Stimulated activated memory B cell treated with anti-CD40 and anti-IgM and Interleukin-4, amounts not matched to agents 10 μg/mL and 1 μg/mL and 100 μg/mL, for 72 hours (primary cell): ENCODE data around the gene GLRA1.

Experiments used
- ATAC-seq: fragments of 150-1000 bp; cut with Tn5 transposase; 2 replicates; pipeline ENCODE4 v1.10.0; 2021
- H3K27ac Mint-ChIP-seq: one replicate; pipeline ENCODE4 v1.8.0; 2022; ENCODE audit warnings: mild to moderate bottlenecking, mixed read lengths
- H3K27me3 Mint-ChIP-seq: one replicate; pipeline ENCODE4 v1.8.0; 2022; ENCODE audit warnings: mixed read lengths
- H3K36me3 Mint-ChIP-seq: one replicate; pipeline ENCODE4 v1.8.0; 2022; ENCODE audit warnings: mixed read lengths
- H3K4me1 Mint-ChIP-seq: one replicate; pipeline ENCODE4 v1.8.0; 2022; ENCODE audit warnings: mixed read lengths
- H3K4me3 Mint-ChIP-seq: one replicate; pipeline ENCODE4 v1.8.0; 2022; ENCODE audit warnings: mild to moderate bottlenecking, moderate library complexity, mixed read lengths
- H3K9me3 Mint-ChIP-seq: one replicate; pipeline ENCODE4 v1.8.0; 2022; ENCODE audit warnings: mixed read lengths

Gene GLRA1

DNA sequence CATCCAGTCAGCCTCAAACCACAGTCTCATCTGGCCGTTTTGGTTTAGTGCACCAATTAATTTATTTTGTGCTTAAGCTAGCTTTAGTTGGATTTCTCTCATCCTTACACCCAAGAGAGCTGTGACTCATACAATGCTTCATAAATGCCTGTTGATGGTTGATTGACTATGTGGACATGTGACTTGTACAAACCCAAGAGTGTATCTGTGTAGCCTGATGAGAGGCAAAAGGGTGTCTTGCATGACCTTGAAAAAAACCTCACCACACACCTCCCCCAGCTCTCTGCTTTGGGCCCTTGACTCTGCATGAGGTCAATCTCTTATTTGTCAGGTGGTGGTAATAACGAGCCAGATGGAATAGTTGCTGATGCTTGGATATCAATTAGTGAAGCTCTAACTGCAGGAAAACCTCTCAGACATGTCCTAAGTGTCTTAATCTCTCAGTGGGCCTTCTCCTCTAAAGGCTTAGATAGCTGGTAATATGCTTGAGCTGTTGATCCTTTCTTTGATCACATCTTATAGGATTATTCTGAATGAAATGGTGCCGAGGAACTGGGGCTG lies 10.6 kb upstream of the GLRA1 start:
- ATAC-seq, result no peak
- H3K4me1 Mint-ChIP-seq, result no peaks in the 10 kb centered on the region
- peaks cover 17% of the 10 kb centered on the region for H3K9me3 Mint-ChIP-seq
- peaks cover 5% of the 10 kb centered on the region for H3K36me3 Mint-ChIP-seq
- H3K4me3 Mint-ChIP-seq, result no peak overlapping the region
- no peak overlapping the region for H3K27ac Mint-ChIP-seq
- H3K27me3 Mint-ChIP-seq, result no peaks in the 10 kb centered on the region

DNA sequence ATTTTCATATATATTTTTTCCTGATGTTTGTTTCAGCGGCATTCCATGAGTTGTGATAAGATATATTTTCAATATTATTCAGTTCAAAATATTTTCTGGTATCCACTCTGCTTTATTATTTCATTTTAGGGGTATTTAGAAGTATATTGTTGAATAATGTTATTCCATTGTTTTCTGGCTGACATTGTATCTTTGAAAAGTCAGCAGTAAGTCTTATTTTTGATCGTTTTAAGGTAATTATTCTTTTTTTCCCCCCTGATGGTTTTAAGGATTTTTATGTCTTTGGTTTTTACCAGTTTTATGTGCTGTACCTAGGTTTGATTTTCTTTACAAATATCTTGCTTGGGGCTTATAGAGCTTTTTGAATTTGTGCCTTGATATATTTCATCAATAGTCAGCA lies 6.6 kb upstream of the GLRA1 start:
- peaks cover 5% of the 10 kb centered on the region for H3K36me3 Mint-ChIP-seq
- H3K27me3 Mint-ChIP-seq, result peaks cover 31% of the 10 kb centered on the region
- no peak overlapping the region for H3K27ac Mint-ChIP-seq
- H3K9me3 Mint-ChIP-seq, result peaks cover 21% of the 10 kb centered on the region
- H3K4me3 Mint-ChIP-seq, result no peak overlapping the region
- ATAC-seq, result no peak
- no peaks in the 10 kb centered on the region for H3K4me1 Mint-ChIP-seq

- H3K27ac Mint-ChIP-seq, result no peak overlapping the region
- H3K36me3 Mint-ChIP-seq, result no peaks in the 10 kb centered on the region
- H3K27me3 Mint-ChIP-seq, result peaks cover 75% of the 10 kb centered on the region
- no peak overlapping the region for H3K4me3 Mint-ChIP-seq
- no peak for ATAC-seq
- no peaks in the 10 kb centered on the region for H3K4me1 Mint-ChIP-seq
- H3K9me3 Mint-ChIP-seq, result peaks cover 7% of the 10 kb centered on the region
Measured at GRCh38 chr5:151926188-151926587, 1.5 kb upstream of the GLRA1 start.

- H3K27me3 Mint-ChIP-seq, result peaks cover 75% of the 10 kb centered on the region
- no peaks in the 10 kb centered on the region for H3K4me1 Mint-ChIP-seq
- peaks cover 7% of the 10 kb centered on the region for H3K9me3 Mint-ChIP-seq
Measured at GRCh38 chr5:151925340-151925739, 689 bp upstream of the GLRA1 start.

GRCh38 chr5:151923866-151924476 lies 680 bp downstream of the GLRA1 start:
- Mint-ChIP-seq H3K27me3 (peaks cover 66% of the 10 kb centered on the region), H3K9me3 (peaks cover 3% of the 10 kb centered on the region), H3K27ac (no peak overlapping the region), H3K36me3 (no peaks in the 10 kb centered on the region), H3K4me3 (no peak overlapping the region), H3K4me1 (no peaks in the 10 kb centered on the region)
- ATAC-seq, result no peak

More at GRCh38 chr5:151925340-151925739, 689 bp upstream of the GLRA1 start:
- H3K27ac Mint-ChIP-seq, result no peak overlapping the region
- no peak for ATAC-seq
- no peak overlapping the region for H3K4me3 Mint-ChIP-seq
- no peaks in the 10 kb centered on the region for H3K36me3 Mint-ChIP-seq

- Mint-ChIP-seq H3K4me1 (no peaks in the 10 kb centered on the region), H3K36me3 (no peaks in the 10 kb centered on the region), H3K9me3 (peaks cover 3% of the 10 kb centered on the region), H3K27ac (no peak overlapping the region), H3K4me3 (no peak overlapping the region), H3K27me3 (peaks cover 51% of the 10 kb centered on the region)
- ATAC-seq, result no peak
Measured at GRCh38 chr5:151921916-151922315, 2.7 kb downstream of the GLRA1 start.

DNA sequence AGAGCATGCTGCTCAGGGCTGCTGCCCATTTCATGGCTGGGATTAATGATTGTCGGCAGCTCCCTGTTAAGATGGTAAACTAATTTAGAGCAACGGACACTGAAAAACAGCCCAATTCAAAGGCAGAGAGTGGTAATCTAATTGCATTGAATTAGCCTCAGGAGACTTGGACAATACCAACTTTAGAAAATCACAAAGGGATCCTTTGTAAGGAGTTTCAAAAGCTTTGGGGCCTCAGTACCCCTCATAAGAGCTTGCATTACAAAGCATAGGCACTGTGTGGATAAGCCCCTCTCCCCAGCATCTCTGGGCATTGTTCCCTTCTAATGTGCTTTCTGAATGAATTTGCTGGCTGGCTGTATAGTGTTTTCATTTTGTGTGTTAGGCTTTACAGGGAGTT lies 6.7 kb downstream of the GLRA1 start:
- ATAC-seq, result no peak
- Mint-ChIP-seq H3K27ac (no peak overlapping the region), H3K4me3 (no peak overlapping the region), H3K36me3 (no peaks in the 10 kb centered on the region), H3K9me3 (no peaks in the 10 kb centered on the region), H3K27me3 (peaks cover 15% of the 10 kb centered on the region), H3K4me1 (no peaks in the 10 kb centered on the region)

DNA sequence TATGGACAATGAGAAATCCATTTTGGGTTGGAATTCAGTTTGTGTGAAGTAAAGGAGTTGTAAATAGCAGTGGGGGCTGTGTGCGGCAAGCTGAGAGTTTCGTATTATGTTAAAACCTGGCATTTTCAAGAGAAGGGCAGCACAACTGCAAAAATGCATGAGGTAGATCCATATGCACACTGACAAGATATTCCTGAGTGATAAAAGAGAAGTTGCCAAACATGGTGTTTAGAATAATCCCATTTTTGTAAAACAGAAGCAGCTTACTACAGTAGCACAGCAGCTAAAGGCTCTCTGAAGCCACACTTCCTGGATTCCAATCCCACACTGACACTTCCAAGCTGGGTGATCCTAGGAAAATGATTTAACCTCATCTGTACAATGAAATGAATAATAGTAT lies 11.2 kb downstream of the GLRA1 start:
- no peak for ATAC-seq
- no peaks in the 10 kb centered on the region for H3K36me3 Mint-ChIP-seq
- no peak overlapping the region for H3K4me3 Mint-ChIP-seq
- H3K27ac Mint-ChIP-seq, result no peak overlapping the region
- no peaks in the 10 kb centered on the region for H3K27me3 Mint-ChIP-seq
- H3K9me3 Mint-ChIP-seq, result no peaks in the 10 kb centered on the region
- no peaks in the 10 kb centered on the region for H3K4me1 Mint-ChIP-seq

GRCh38 chr5:151912360-151912759 lies 12.3 kb downstream of the GLRA1 start:
- no peaks in the 10 kb centered on the region for H3K9me3 Mint-ChIP-seq
- H3K27ac Mint-ChIP-seq, result no peak overlapping the region
- H3K36me3 Mint-ChIP-seq, result no peaks in the 10 kb centered on the region
- H3K4me3 Mint-ChIP-seq, result no peak overlapping the region
- no peaks in the 10 kb centered on the region for H3K4me1 Mint-ChIP-seq
- H3K27me3 Mint-ChIP-seq, result no peaks in the 10 kb centered on the region
- no peak for ATAC-seq

GRCh38 chr5:151911011-151911410 lies 13.6 kb downstream of the GLRA1 start:
- H3K4me1 Mint-ChIP-seq, result no peaks in the 10 kb centered on the region
- H3K4me3 Mint-ChIP-seq, result no peak overlapping the region
- H3K27ac Mint-ChIP-seq, result no peak overlapping the region
- H3K9me3 Mint-ChIP-seq, result no peaks in the 10 kb centered on the region
- H3K36me3 Mint-ChIP-seq, result no peaks in the 10 kb centered on the region
- no peak for ATAC-seq
- no peaks in the 10 kb centered on the region for H3K27me3 Mint-ChIP-seq

GRCh38 chr5:151909628-151910027 lies 15.0 kb downstream of the GLRA1 start:
- no peaks in the 10 kb centered on the region for H3K9me3 Mint-ChIP-seq
- H3K4me1 Mint-ChIP-seq, result no peaks in the 10 kb centered on the region
- no peak for ATAC-seq
- no peaks in the 10 kb centered on the region for H3K36me3 Mint-ChIP-seq
- no peaks in the 10 kb centered on the region for H3K27me3 Mint-ChIP-seq
- no peak overlapping the region for H3K4me3 Mint-ChIP-seq
- no peak overlapping the region for H3K27ac Mint-ChIP-seq

DNA sequence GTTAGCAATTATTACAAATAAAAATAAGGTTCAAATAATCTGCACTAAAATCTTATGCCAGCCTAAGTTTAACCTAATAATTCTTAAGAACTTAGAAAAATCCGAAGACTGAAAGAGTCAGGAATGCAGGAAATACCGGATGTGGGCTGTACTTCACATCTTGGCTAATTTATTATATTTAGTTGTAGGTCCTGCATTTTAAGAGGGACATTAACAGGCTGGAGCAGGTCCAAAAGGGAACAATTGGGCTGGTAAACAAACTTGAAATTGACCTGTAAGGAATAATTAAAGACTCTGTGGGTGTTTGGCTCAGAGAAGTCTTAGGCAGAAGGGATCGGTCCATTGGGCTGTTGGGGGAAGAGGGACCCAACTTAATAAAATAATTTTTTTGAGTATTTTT lies 18.4 kb downstream of the GLRA1 start:
- peaks cover 22% of the 10 kb centered on the region for H3K4me1 Mint-ChIP-seq
- no peak for ATAC-seq
- H3K9me3 Mint-ChIP-seq, result no peaks in the 10 kb centered on the region
- no peak overlapping the region for H3K27ac Mint-ChIP-seq
- no peaks in the 10 kb centered on the region for H3K36me3 Mint-ChIP-seq
- H3K27me3 Mint-ChIP-seq, result no peaks in the 10 kb centered on the region
- no peak overlapping the region for H3K4me3 Mint-ChIP-seq

DNA sequence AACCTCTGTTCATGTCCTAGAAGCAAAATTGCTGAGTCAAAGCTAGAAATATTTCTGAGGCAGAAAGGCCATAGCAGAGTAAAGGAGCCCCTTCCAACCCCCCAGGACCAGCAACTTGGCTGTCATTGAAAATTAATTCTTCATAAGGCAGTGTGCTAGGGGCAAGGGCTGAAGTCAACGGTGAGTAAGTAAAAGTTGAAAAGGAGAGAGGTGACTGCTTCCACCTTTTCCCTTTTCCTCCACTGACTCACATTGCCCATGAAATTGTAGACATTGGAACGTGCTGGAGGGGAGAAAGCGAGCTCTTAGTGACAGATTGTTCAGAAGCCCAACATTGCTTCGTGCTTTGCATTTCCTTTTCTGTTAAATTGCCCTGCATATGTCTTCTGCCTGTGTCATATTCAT lies 19.1 kb downstream of the GLRA1 start:
- no peak overlapping the region for H3K27ac Mint-ChIP-seq
- H3K4me1 Mint-ChIP-seq, result peaks cover 22% of the 10 kb centered on the region
- H3K4me3 Mint-ChIP-seq, result no peak overlapping the region
- H3K9me3 Mint-ChIP-seq, result no peaks in the 10 kb centered on the region
- H3K36me3 Mint-ChIP-seq, result no peaks in the 10 kb centered on the region
- H3K27me3 Mint-ChIP-seq, result no peaks in the 10 kb centered on the region
- ATAC-seq, result no peak

DNA sequence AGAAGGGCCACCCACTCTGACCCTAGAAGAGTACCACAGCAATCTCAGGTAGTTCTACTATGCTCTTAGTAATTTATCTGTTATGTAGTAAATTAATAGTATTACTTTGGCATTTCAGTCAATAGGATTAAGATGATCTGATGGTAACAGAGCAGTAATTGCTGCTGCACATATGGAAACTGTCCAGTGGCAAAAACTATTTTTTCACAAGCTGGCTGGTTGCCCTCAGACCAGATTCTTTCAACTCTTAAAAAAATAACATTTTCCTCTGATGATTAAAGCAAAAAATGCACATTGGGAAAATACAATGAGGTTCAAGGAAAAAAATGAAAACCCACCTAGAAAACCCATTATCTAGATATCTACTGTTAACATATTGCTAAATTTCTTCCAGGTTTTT lies 19.7 kb downstream of the GLRA1 start:
- H3K27me3 Mint-ChIP-seq, result no peaks in the 10 kb centered on the region
- no peak for ATAC-seq
- no peaks in the 10 kb centered on the region for H3K36me3 Mint-ChIP-seq
- no peak overlapping the region for H3K4me3 Mint-ChIP-seq
- no peaks in the 10 kb centered on the region for H3K9me3 Mint-ChIP-seq
- H3K4me1 Mint-ChIP-seq, result peaks cover 22% of the 10 kb centered on the region
- H3K27ac Mint-ChIP-seq, result no peak overlapping the region

- peaks cover 3% of the 10 kb centered on the region for H3K27me3 Mint-ChIP-seq
- H3K4me1 Mint-ChIP-seq, result peaks cover 22% of the 10 kb centered on the region
- H3K4me3 Mint-ChIP-seq, result no peak overlapping the region
- no peaks in the 10 kb centered on the region for H3K9me3 Mint-ChIP-seq
- ATAC-seq, result no peak
- no peaks in the 10 kb centered on the region for H3K36me3 Mint-ChIP-seq
- no peak overlapping the region for H3K27ac Mint-ChIP-seq
Measured at GRCh38 chr5:151904127-151904526, 20.5 kb downstream of the GLRA1 start.

DNA sequence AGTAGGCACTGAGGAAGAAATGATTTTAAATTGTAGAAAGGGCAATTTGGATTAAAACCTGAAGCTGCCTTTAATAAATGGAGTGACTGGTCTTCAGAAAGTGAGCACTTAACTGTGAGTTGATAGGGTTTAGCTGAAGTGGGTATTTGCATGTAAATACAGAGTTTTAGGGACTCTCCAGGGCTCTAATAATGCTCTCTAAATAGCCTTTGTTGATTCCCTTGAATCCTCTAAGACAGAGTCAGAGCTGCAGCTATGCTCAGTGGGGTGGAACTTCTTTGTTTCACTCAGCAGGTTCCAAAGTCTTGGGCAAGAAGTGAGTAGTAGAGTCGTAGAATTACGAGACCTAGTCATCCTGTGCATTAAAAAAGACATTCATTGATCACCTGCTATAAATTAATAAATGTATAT lies 21.4 kb downstream of the GLRA1 start:
- H3K27ac Mint-ChIP-seq, result no peak overlapping the region
- H3K4me3 Mint-ChIP-seq, result no peak overlapping the region
- H3K9me3 Mint-ChIP-seq, result peaks cover 7% of the 10 kb centered on the region
- peak; percentile 95 for ATAC-seq
- H3K27me3 Mint-ChIP-seq, result peaks cover 11% of the 10 kb centered on the region
- H3K4me1 Mint-ChIP-seq, result peaks cover 22% of the 10 kb centered on the region
- peaks cover 8% of the 10 kb centered on the region for H3K36me3 Mint-ChIP-seq
